HG02840 (cell line): ENCODE measurements around the gene SUN1.
A peak's percentile ranks its signal among the peaks of the same experiment; 100 is the strongest.
"Not testable (repeated sequence)": the region's sequence is repeated elsewhere in the genome, so short reads cannot be mapped to it uniquely, and the experiment has no call there.

ENCODE experiments used
- ATAC-seq: cut with Tn5 transposase; IDR thresholded peaks from one replicate; pipeline ENCODE4 v1.9.1; 2021; ENCODE audit warnings: mild to moderate bottlenecking, moderate library complexity, moderate number of reproducible peaks; ENCODE audit not compliant: unreplicated experiment, low FRiP score

Gene SUN1

GRCh38 chr7:915291-916218, 83.3 kb downstream of the SUN1 start:
- ATAC-seq, result no peak

DNA sequence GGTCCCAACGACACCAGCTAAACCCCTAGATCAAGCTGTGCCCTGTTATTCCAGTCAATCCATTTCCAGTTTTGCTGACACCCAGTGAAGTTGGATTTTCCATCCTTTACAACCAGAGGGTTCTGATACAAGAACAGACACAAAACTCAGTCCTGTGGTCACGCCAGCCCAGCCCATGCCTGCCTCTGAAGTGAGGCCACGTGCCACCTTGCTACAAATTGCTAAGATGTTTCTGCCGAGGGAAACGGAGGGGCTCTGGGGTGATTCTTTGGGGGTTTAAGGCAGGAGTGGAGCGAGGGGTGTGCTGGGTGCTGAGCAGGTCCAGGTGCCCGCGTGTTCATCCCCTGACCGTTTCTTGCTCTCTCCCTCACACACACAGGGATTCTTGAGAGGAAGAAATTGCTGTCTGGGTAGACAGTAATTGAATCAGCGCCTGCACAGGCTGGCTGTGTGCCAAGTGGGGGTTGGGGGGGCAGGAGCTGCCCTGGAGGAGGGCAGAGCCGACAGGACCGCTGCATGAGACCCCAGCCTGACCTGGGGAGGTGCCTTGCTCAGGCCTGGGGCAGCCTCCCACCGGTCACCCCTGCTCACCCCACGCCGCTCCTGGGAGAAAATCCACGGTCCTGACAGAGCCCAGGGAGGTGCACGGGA, 84.1 kb downstream of the SUN1 start:
- ATAC-seq, result no peak

DNA sequence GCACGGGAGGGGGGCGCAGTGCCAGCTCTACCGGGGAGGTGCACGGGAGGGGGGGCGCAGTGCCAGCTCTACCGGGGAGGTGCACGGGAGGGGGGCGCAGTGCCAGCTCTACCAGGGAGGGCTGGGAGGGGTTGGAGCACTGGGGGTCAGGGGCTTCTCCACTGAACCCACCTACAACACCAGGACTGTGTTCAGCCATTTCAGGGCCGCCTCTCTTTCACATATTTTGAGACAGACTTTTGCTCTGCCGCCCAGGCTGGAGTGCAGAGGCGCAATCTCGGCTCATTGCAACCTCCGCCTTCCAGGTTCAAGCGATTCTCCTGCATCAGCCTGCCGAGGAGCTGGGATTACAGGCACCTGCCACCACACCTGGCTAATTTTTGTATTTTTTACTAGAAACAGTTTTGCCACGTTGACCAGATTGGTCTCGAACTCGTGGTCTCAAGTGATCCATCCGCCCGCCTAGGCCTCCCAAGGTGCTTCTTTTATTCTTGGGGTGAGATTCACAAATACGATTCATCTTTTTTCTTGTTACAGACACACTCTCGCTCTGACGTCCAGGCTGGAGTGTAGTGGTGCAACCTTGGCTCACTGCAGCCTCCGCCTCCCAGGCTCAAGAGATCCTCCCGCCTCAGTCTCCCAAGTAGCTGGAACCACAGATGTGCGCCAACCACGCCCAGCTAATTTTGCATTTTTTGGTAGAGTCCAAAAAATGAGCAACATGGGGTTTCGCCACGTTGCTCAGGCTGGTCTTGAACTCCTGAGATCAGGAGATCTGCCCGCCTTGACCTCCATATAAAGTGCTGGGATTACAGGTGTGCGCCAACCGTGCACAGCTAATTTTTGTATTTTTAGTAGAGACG, 85.2 kb downstream of the SUN1 start:
- no peak for ATAC-seq

- no peak for ATAC-seq
Observed at GRCh38 chr7:918118-918425, 85.8 kb downstream of the SUN1 start.

DNA sequence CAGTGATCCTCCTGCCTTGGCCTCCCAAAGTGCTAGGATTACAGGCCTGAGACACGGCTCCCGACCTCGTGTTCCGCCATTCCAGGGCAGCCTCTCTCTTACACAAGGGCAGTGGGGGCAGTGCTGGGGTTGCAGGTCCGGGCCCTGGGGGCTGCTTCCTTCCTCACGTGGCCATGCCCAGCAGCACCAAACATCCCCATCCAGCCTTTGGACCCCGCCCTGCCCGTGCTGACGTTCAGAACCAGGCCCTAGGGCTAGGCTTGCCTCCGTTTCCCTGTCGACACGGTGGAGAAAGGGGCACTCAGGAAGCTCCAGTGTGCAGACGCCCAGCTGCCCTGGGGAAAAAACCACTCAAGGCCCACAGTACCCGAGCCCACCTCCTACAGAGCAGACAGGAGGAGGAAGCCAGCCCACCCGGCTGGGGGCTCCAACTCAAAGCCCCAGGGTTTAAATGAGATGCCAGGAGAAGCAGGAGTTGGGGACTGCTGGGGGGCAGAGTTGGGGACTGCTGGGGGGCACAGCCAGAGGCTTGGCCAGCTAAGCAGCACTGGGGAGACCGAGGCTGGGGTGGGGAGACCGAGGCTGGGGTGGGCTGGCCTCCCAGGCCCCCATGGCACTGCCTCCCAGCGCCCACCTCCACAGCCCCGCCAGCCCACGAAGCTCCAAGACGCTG, 86.3 kb downstream of the SUN1 start:
- no peak for ATAC-seq

- ATAC-seq, result no peak
Observed at GRCh38 chr7:919114-919442, 86.8 kb downstream of the SUN1 start.

DNA sequence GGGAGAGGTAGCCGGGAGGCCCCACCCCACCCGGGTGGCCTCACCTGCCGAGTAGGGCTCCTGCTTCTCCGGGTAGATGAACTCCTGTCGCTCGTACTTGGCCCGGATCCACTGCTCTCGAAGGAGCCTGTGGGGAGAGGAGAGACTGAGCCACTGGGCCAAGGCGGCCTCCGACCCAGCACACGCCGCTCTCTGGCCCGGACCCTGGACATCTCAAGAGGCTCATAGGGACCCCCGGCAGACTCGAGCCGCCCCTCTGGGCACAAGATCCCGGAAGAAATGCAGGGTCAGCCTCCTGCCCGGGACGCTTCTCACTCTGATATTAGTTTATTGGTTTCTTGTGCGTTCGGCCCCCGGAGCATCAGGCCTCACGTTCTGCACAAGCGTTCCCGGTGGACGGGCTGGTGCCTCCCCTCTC, 87.7 kb downstream of the SUN1 start:
- ATAC-seq, result no peak

- no peak for ATAC-seq
Observed at GRCh38 chr7:920351-921070, 88.2 kb downstream of the SUN1 start.

DNA sequence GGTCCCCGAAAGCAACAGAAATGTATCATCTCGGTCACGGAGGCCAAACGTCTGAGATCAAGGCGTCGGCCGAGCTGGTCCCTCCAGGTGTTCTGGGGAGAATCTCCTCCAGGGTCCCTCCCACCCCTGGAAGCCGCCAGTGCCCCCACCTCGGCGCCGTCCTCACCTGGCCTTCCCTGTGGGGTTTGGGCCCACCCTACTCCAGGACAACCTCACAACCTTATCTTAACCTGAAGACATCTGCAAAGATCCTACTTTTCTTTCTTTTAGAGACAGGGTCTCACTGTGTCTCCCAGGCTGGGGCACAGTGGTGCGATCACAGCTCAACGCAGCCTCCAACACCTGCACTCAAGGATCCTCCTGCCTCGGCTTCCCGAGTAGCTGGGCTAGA, 88.8 kb downstream of the SUN1 start:
- ATAC-seq, result no peak

DNA sequence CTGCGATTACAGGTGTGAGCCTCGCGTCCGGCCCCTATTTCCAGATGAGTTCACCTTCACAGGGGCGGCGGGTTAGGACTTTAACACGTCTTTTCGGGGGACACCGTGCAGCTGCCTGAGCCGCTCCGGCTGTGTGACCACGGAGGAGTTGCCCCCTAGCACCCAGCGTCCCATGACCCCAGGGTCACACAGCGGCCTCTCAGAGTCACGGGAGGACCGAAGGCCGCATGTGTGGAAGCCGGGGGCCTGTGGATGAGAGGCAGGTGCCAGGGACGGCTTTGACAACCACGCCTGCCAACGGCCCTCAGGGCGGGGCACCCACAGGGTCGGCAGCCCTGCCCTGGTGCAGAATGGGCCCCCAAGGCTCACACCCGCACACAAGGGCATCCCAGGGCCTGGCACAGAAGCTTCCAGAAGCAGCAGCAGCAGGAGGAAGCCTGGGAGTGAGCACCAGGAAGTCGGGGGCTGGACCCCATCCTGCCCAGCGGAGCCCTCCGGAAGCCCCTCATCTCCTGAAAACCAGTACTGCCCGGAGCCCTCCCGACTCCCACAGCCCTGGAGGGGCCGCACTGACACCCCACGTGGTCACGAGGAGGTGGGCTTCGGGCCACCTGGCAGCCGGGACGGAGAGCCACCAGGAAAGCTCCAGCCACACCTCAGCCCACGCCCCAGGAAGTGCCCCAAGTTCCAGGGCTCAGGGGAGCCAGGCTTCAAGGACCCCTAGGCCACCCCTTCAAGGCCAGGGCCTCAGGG, 89.5 kb downstream of the SUN1 start:
- ATAC-seq, result no peak

DNA sequence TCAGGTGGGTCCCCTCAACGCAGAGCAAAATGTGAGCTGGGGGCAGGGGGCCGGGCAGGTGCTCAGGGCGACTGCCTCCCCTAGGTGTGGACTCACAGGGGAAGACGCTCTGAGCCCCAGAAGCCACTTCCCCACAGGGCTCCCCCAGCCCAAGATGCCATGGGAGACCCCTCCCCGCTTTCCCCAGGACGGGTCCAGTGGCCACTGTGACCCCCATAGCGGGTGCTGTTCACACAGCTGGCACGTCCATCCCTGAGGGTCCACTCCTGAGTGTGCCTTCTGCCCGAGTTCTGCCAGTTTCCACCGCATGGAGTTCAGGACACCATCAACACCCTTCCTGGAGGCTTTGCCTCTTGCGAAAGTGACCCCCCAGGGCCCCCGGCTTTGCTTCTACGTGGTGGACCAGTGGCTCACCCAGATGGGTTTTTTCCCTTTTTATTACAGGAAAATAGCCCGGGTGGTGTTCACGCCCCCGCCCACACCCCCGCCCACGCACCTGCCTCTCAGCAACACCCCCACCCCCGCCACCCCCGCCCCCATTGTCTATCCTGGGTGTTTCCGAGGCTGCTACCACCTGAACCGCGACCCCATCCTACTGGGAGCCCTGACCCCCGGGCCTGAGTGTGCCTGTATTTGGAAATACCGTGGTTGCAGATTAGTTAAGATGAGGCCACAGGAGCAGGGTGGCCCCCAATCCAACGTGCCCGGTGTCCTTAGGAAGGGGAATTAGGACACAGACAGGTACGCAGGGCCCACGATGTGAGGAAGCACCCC, 90.2 kb downstream of the SUN1 start:
- peak; percentile 8 for ATAC-seq

DNA sequence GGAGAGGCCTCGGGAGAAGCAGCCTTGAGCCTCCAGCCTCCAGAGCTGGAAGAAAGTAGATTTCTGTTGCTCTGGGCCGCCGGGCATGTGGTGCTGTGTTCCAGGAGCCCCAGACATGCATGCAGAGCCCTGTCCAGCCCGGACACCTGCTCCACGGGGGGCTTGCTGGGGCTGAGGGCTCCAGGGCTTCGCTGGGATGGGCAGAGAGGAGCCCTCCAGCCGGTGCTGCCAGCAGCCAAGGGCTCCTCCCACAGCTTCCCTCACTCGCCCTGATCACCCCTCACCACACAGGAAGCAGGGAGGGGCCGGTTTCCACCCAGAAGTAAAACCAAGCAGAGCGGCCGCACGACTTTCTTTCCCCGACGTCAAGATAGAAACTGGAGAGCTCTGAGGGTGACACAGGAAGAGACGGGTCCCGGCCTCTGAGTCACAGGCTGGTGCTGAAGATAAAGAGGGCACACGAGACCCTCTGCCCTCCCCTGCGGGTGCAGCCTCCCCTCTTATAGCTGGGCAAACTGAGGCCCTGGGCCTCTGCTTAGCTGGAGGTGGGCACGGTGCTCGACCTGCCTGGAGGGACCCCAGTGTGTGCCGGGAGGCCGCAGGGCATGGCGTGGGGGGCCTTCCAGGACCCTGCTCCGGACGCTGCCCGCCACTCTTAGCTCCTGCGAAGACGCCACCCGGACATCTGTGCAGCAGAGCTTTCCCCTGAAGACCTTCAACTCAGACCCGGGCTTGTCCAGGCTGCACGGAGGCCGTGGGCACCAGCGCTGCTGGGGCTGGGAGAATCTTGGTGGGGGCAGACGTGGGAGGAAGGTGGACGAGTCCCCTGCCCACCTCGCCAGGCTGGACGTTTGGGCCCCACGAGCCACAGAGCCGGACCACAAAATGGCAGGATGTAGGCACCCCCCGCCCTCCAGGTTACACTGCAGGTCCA, 91.1 kb downstream of the SUN1 start:
- peak; percentile 81 for ATAC-seq

DNA sequence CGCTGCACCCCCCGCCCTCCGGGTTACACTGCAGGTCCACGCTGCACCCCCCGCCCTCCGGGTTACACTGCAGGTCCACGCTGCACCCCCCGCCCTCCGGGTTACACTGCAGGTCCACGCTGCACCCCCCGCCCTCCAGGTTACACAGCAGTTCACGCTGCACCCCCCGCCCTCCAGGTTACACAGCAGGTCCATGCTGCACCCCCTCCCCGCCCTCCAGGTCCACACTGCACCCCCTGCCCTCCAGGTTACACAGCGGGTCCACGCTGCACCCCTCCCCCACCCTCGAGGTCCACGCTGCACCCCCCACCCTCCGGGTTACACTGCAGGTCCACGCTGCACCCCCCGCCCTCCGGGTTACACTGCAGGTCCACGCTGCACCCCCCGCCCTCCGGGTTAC, 91.8 kb downstream of the SUN1 start:
- ATAC-seq, result not testable (repeated sequence)
